A549 (cell line): ENCODE measurements around the gene ITGB2.

Experiments
- BHLHE40 ChIP-seq: IDR thresholded peaks from 2 replicates; pipeline ENCODE4 v1.6.1; 2012; ENCODE audit warnings: low read depth, low read length, inconsistent platforms
- CHD2 ChIP-seq: fragments of 150-350 bp; IDR thresholded peaks from 2 replicates; pipeline ENCODE4 v1.6.1; 2014; ENCODE audit warnings: low read length; ENCODE audit not compliant: partially characterized antibody
- CTCF ChIP-seq: fragments of >200 bp; sonication (Bioruptor Twin); formaldehyde crosslinking; IDR thresholded peaks from 3 replicates; pipeline ENCODE4 v1.5.1; 2016
- EHMT2 ChIP-seq: fragments of 200-600 bp; sonication (generic); IDR thresholded peaks from 2 replicates; pipeline ENCODE4 v1.6.1; 2016; ENCODE audit warnings: antibody characterized with exemption, low read depth, mild to moderate bottlenecking, moderate library complexity
- EP300 ChIP-seq, 2 experiments: fragments of >200 bp; sonication (Bioruptor Twin); formaldehyde crosslinking; IDR thresholded peaks; 2 replicates in 1 of 2; 3 replicates in 1 of 2; pipeline ENCODE4 v1.6.1; 2016 to 2017
- HDAC2 ChIP-seq: fragments of 200-600 bp; sonication (generic); IDR thresholded peaks from 2 replicates; pipeline ENCODE4 v1.6.1; 2016
- JUN ChIP-seq, 2 experiments: fragments of >200 bp; sonication (Bioruptor Twin); formaldehyde crosslinking; IDR thresholded peaks; 2 replicates in 1 of 2; 3 replicates in 1 of 2; pipeline ENCODE4 v1.6.1; 2016 to 2017
- POLR2A ChIP-seq: IDR thresholded peaks from 2 replicates; pipeline ENCODE4 v1.6.1; 2012; ENCODE audit warnings: mild to moderate bottlenecking, low read length
- RAD21 ChIP-seq, 2 experiments: fragments of >200 bp in 1 of 2; sonication (Bioruptor Twin) in 1 of 2; formaldehyde crosslinking in 1 of 2; IDR thresholded peaks in 1 of 2; conservative IDR thresholded peaks in 1 of 2; 2 replicates in 1 of 2; 3 replicates in 1 of 2; pipeline ENCODE4 v1.6.1; 2012 to 2018; ENCODE audit warnings: inconsistent platforms in 1 of 2
- RFX5 ChIP-seq: fragments of 450-650 bp; IDR thresholded peaks from 2 replicates; pipeline ENCODE4 v1.7.1; 2014; ENCODE audit warnings: antibody characterized with exemption, mild to moderate bottlenecking, moderate library complexity
- SMC3 ChIP-seq: fragments of >200 bp; sonication (Bioruptor Twin); formaldehyde crosslinking; IDR thresholded peaks from 3 replicates; pipeline ENCODE4 v1.6.1; 2018; ENCODE audit warnings: inconsistent platforms
- ZNF302 ChIP-seq: fragments of 250-450 bp; sonication (Bioruptor Pico); IDR thresholded peaks from 2 replicates; pipeline ENCODE4 v1.9.0; 2021; ENCODE audit warnings: inconsistent platforms, mild to moderate bottlenecking, moderate library complexity

GRCh38 chr21:44959376-44960091 is 38.8 kb upstream of the ITGB2 start:
- no peak for TF ChIP-seq EP300 (IDR thresholded peaks at IDR 0.05)
- TF ChIP-seq HDAC2, result no peak
- TF ChIP-seq CTCF, result no peak
- TF ChIP-seq EHMT2, result no peak
- TF ChIP-seq ZNF302, result no peak
- no peak for TF ChIP-seq POLR2A
- no peak for TF ChIP-seq RAD21 (conservative IDR thresholded peaks at IDR 0.05 in 1 of 2, IDR thresholded peaks at IDR 0.05 in 1 of 2)
- TF ChIP-seq BHLHE40, result no peak
- TF ChIP-seq JUN (IDR thresholded peaks at IDR 0.05), result no peak
- TF ChIP-seq RFX5, result no peak
- TF ChIP-seq CHD2, result no peak
- TF ChIP-seq SMC3, result no peak
